Mucosa of stomach (tissue), 1 donor: Measurements from ENCODE around the gene SIGLEC5.

Experiments used
- H3K27me3 ChIP-seq: one replicate; pipeline ENCODE4 v1.7.0; 2013; ENCODE audit warnings: mild to moderate bottlenecking, low read length; ENCODE audit not compliant: control insufficient read depth, insufficient read depth
- H3K36me3 ChIP-seq: one replicate; pipeline ENCODE4 v1.7.0; 2013; ENCODE audit warnings: low read length; ENCODE audit not compliant: control insufficient read depth, insufficient read depth
- H3K4me1 ChIP-seq: one replicate; pipeline ENCODE4 v1.7.0; 2013; ENCODE audit warnings: mild to moderate bottlenecking, low read length; ENCODE audit not compliant: control insufficient read depth, insufficient read depth
- H3K4me3 ChIP-seq: one replicate; pipeline ENCODE4 v1.7.0; 2013; ENCODE audit warnings: low read length
- H3K9ac ChIP-seq: one replicate; pipeline ENCODE4 v1.7.0; 2013; ENCODE audit warnings: mild to moderate bottlenecking, low read length, moderate library complexity
- H3K9me3 ChIP-seq: one replicate; pipeline ENCODE4 v1.7.0; 2013; ENCODE audit warnings: mild to moderate bottlenecking, low read length, moderate library complexity; ENCODE audit not compliant: control insufficient read depth
- donor health status: Pancreatic carcinoma.

The SIGLEC5 gene

DNA sequence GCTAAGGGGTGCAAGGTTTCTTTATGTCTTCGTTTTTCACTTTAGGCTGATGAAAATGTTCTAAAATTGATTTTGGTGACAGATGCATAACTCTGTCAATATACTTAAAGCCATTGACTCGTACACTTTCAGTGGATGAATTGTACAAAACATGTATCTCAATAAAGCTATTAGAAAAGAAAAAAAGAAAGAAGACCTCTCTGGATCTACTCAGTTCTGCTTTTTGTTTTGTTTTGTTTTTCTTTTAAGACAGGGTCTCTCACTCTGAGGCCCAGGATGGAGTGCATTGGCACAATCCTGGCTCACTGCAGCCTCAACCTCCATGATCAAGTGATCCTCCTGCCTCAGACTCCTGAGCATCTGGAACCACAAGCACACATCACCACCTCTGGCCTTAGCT is 3.5 kb downstream of the SIGLEC5 start:
- no peaks in the 10 kb centered on the region for H3K9me3 ChIP-seq
- peaks cover 3% of the 10 kb centered on the region for H3K27me3 ChIP-seq
- H3K4me1 ChIP-seq = no peaks in the 10 kb centered on the region
- no peaks in the 10 kb centered on the region for H3K36me3 ChIP-seq
- H3K4me3 ChIP-seq = no peak overlapping the region
- H3K9ac ChIP-seq = no peak overlapping the region

DNA sequence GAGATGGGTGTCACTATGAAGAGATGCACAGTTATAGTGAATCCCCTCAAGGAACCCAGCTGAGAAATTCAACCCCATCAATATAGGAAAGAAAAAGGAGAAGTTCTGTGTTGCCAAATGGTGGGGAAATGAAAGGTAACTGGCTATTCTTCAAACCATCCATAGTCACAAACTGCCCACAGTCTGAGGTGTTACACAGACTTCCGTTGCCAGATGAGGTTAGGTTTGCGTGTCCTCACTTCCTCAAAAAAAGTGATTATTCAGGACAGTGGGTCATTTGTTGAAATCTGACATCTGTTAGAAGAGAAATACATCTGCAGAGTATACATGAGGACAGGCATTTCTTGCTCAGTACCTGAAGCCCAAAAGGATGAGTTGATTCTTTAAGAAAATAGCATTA is 9.0 kb downstream of the SIGLEC5 start:
- no peaks in the 10 kb centered on the region for H3K36me3 ChIP-seq
- no peaks in the 10 kb centered on the region for H3K9me3 ChIP-seq
- H3K27me3 ChIP-seq = no peaks in the 10 kb centered on the region
- H3K9ac ChIP-seq = no peak overlapping the region
- H3K4me3 ChIP-seq = no peak overlapping the region
- H3K4me1 ChIP-seq = no peaks in the 10 kb centered on the region

DNA sequence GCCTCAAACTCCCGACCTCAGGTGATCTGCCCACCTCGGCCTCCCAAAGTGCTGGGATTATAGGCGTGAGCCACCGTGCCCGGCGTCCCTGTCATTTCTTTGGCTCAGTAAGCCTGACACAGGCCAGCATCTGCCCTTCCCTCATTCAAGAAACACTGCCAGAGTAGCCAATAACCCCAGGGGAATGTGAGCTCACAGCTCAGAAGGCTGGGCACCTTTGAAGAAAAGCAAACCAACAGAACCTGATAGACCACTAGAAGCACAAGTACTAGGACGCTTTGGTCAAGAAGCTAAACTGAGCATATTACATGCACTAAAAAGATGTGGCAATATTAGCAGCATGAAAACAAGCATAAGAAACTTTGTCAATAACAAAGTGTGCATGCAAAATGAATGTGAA is 14.2 kb downstream of the SIGLEC5 start:
- Histone ChIP-seq H3K4me1 (no peaks in the 10 kb centered on the region), H3K9ac (no peak overlapping the region), H3K9me3 (no peaks in the 10 kb centered on the region), H3K27me3 (no peaks in the 10 kb centered on the region), H3K36me3 (no peaks in the 10 kb centered on the region), H3K4me3 (no peak overlapping the region)

DNA sequence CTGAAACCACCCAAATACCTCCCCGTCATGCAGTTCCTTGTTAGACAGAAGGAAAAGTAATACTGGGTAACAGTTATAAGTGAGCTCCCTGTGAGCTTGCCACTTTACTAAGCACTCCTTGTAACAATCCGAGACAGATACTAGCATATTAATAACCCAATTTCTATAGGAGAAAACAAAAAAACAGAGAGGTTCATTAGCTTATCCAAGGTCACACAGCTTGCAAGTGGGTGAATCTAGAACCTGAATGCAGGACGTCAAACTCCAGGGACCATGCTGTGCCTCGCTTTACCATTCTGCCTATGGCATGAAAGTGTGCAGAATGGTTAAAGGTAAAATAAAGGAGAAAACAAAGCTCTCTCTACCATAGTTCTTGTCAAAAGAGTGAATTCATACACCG is 15.4 kb downstream of the SIGLEC5 start:
- Histone ChIP-seq H3K4me1 (no peaks in the 10 kb centered on the region), H3K9ac (no peak overlapping the region), H3K36me3 (no peaks in the 10 kb centered on the region), H3K9me3 (no peaks in the 10 kb centered on the region), H3K27me3 (no peaks in the 10 kb centered on the region), H3K4me3 (no peak overlapping the region)

DNA sequence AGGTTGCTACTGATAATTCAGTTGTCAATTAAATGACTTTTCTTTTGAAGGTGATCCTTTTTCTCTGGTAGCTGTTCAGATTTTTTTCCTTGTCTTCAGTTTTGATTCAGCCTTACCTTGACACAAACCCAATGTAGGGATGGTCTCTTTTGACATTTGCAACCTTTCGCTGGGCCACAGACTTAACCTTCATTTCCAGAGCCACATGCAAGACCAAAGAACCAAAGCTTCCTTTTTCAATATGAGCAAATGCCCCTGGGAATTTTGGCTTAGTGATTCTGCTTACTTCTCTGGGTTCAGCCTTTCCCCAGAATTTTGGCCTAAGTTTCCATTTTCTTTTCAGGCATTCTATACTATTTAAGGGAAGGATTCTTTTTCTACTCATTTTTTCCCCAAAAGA is 19.6 kb downstream of the SIGLEC5 start:
- no peaks in the 10 kb centered on the region for H3K4me1 ChIP-seq
- no peaks in the 10 kb centered on the region for H3K9me3 ChIP-seq
- H3K9ac ChIP-seq = no peak overlapping the region
- H3K4me3 ChIP-seq = no peak overlapping the region
- no peaks in the 10 kb centered on the region for H3K36me3 ChIP-seq
- H3K27me3 ChIP-seq = no peaks in the 10 kb centered on the region

DNA sequence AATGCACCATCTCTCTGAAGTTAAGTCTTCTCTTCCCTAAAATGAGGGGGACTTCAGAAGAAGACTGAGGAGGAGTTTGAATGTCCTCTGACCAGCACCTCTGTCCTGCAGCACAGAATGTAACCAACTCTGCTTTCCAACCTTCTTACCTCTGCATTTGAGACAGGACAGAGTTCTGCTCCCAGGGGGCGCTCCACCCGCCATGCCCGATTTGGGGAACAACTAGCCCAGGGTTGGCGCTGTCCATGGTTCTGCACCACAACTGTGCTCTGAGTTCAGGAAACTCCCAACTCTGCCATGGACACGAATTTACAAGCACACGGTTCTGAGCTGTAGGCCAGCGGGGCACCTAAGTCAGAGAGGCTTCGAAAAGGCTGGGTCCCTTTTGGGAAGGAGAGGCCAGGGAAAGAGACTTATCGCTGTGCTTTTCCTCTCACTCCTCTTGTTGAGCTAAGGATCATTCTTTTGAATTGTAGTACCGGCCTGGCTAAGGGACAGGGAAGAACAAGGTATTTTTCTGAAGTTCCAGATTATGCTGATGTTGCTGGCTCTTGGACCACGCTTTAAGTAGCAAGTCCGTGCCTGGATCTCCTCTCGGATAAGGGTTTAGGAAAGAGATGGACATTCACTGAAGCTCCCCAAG is 22.2 kb downstream of the SIGLEC5 start:
- no peaks in the 10 kb centered on the region for H3K27me3 ChIP-seq
- H3K9me3 ChIP-seq = no peaks in the 10 kb centered on the region
- H3K4me3 ChIP-seq = no peak overlapping the region
- H3K36me3 ChIP-seq = no peaks in the 10 kb centered on the region
- H3K4me1 ChIP-seq = no peaks in the 10 kb centered on the region
- no peak overlapping the region for H3K9ac ChIP-seq

DNA sequence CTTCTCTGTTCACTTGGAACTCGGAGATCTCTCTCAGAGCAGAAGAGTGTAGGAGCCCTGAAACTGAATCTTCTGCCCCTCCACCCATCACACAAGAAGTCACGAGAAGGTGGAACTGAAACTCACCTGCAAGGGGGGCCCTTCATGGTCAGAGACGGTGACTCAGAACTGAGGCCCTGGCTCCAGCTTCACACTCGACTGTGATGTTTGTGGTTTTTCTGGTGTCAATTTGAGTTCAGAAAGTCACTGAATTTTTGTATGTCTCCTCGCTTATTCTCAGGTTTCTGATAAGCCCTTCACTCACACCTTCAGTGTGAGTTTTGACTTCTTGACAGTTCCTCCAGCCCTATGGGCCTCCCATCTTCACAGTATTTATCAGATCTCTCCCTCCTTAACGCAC is 23.1 kb downstream of the SIGLEC5 start:
- no peaks in the 10 kb centered on the region for H3K9me3 ChIP-seq
- no peaks in the 10 kb centered on the region for H3K36me3 ChIP-seq
- no peak overlapping the region for H3K9ac ChIP-seq
- no peaks in the 10 kb centered on the region for H3K4me1 ChIP-seq
- no peaks in the 10 kb centered on the region for H3K27me3 ChIP-seq
- no peak overlapping the region for H3K4me3 ChIP-seq

DNA sequence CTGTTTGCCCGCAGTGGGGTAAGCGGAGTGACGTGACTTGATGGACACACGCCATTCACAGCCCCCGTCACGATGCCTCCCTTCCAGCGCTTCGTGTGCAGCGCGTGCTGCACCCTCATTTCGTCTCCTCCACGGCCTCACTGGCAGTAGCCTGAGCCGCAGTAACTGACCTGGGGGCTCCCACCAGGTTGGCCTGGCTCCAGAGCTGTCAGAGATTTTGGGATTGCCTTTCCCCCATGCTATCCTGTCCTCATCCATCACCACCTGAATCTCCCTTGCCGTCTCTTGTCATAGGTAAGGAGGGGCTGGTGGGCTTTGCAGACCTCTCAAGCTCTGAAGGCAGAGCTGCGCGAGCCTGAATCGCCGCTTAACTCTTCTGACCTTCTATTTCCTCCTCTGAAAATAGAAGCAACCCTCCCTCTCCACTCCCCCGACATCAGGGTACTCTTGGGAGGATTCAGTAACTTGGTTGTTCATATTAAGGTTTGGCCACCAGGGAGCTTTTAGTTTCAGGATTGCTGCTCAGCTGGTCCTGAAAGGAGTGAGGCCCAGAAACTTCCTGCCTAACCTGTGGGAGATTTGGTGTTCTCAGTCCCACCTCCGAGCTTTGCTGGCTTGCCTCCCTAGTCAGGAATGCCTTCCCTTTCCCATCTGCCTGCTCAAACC is 27.9 kb downstream of the SIGLEC5 start:
- peaks cover 7% of the 10 kb centered on the region for H3K27me3 ChIP-seq

DNA sequence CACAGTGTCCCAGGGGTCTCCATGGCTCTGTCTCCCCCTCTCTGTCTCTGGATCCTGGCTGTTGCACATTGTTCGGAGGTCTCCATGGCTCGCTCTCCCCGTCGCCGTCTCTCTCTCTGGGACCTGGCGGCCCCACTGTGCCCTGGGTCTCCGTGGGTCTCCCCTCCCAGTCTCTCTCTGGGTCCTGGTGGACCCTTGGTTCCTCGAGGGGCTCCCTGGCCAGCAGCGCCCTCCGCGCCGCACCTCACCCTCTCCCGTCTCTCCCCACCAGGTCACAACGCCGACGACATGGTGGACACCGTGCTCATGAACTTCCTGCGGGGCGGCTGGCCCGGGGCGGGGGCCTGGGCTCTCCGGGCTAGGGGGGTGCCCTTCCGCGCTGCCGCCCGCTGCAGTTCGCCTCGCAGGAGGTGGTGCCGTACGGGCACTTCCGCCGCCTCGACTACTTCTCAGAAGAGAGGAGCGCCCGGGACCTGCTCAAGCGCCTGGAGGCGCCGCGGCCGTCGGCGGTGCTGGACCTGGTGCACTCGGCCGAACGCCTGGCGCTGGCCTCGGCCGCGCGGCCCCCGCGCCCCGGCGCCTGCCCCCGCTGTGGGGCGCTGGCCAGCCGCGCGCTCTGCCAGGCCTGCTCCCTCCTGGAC is 29.1 kb downstream of the SIGLEC5 start:
- no peak overlapping the region for H3K9ac ChIP-seq
- H3K4me1 ChIP-seq = no peaks in the 10 kb centered on the region
- H3K27me3 ChIP-seq = peaks cover 7% of the 10 kb centered on the region
- H3K9me3 ChIP-seq = no peaks in the 10 kb centered on the region
- no peaks in the 10 kb centered on the region for H3K36me3 ChIP-seq
- H3K4me3 ChIP-seq = no peak overlapping the region

More for the DNA sequence above, 27.9 kb downstream of the SIGLEC5 start:
- Histone ChIP-seq H3K4me3 (no peak overlapping the region), H3K4me1 (no peaks in the 10 kb centered on the region), H3K36me3 (no peaks in the 10 kb centered on the region), H3K9ac (no peak overlapping the region), H3K9me3 (no peaks in the 10 kb centered on the region)

DNA sequence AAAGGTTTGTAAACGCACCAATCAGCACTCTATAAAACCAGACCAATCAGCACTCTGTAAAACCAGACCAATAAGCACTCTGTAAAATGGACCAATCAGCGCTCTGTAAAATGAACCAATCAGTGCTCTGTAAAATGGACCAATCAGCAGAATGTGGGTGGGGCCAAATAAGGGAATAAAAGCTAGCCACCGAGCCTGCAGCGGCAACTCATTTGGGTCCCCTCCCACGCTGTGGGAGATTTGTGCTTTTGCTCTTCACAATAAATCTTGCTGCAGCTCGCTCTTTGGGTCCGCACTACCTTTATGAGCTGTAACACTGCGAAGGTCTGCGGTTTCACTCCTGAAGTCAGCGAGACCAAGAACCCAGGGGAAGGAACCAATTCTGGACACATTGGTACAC is 31.1 kb downstream of the SIGLEC5 start:
- Histone ChIP-seq H3K27me3 (peaks cover 7% of the 10 kb centered on the region), H3K9me3 (no peaks in the 10 kb centered on the region), H3K9ac (no peak overlapping the region), H3K36me3 (no peaks in the 10 kb centered on the region), H3K4me1 (peaks cover 8% of the 10 kb centered on the region), H3K4me3 (no peak overlapping the region)

DNA sequence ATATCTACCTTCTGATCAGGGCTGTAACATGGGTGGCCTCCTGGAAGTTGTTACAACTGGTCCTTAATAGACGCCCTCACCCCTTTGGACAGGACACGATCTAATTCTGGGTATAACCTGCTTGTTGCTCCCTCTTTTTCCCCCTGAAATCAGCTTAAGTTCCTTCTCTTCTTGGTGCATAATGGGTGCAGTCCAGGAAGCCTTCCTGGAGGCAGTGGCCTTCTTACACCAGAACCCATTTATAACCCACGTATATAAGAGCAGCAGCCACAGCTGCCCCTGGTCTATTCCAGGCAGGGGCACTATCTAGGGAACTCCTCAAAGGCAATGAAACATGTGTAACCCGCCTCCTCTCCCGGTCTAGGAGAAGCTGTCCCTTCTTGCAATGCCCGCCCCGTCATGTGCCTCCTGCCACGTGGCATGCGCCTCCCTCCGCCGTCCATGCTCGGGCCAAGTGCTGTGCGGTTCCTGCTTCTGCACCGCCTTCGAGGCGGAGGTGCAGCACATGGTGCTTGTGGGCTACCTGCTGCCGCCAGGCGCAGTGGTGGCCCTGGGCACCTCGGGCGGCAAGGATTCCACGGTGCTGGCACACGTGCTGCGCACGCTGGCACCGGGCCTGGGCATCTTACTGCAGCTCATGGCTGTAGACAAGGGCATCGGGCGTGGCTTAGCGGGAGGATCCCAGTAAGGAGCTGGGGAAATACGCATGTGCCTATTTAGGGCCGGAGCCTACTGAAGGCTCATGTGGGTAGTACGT is 31.9 kb downstream of the SIGLEC5 start:
- H3K4me3 ChIP-seq = no peak overlapping the region
- no peak overlapping the region for H3K9ac ChIP-seq
- H3K4me1 ChIP-seq = peaks cover 12% of the 10 kb centered on the region
- peaks cover 7% of the 10 kb centered on the region for H3K27me3 ChIP-seq
- H3K36me3 ChIP-seq = no peaks in the 10 kb centered on the region
- no peaks in the 10 kb centered on the region for H3K9me3 ChIP-seq
